NCI-H748 (cell line): Measurements from ENCODE around the gene TNFRSF12A.

Experiments used
- DNase-seq: peaks from one replicate; lab custom pipeline; 2025; ENCODE audit not compliant: unreplicated experiment; lab: John Stamatoyannopoulos, UW

Gene TNFRSF12A

GRCh38 chr16:3010510-3010909 lies 9.7 kb upstream of the TNFRSF12A start:
- DNase-seq: no peak

- DNase-seq: peak; percentile 76
Measured at GRCh38 chr16:3012246-3012645, 7.9 kb upstream of the TNFRSF12A start.

- peak; percentile 47 for DNase-seq
Measured at GRCh38 chr16:3012828-3013420, 7.2 kb upstream of the TNFRSF12A start, which contains the start of gene CLDN9. Gene CLDN9 (plus strand): TSS chr16:3012923. CDS start chr16:3013363, 440 bp downstream.

- no peak for DNase-seq
Measured at GRCh38 chr16:3013491-3013951, 6.6 kb upstream of the TNFRSF12A start.

GRCh38 chr16:3013998-3014690 lies 6.0 kb upstream of the TNFRSF12A start:
- no peak for DNase-seq

GRCh38 chr16:3014971-3015370 lies 5.2 kb upstream of the TNFRSF12A start:
- DNase-seq: no peak

- no peak for DNase-seq
Measured at GRCh38 chr16:3015865-3016521, 4.2 kb upstream of the TNFRSF12A start.

GRCh38 chr16:3017344-3017743 lies 2.8 kb upstream of the TNFRSF12A start:
- no peak for DNase-seq

GRCh38 chr16:3017794-3018506 lies 2.2 kb upstream of the TNFRSF12A start, which contains the start of gene CLDN6:
Gene CLDN6 (minus strand): TSS chr16:3018183. CDS start chr16:3016021, 2,162 bp downstream.
- peak; percentile 42 for DNase-seq

- DNase-seq: no peak
Measured at GRCh38 chr16:3019594-3020246, 448 bp upstream of the TNFRSF12A start.

- peak; percentile 56 for DNase-seq
Measured at GRCh38 chr16:3020604-3021448, 658 bp downstream of the TNFRSF12A start.

GRCh38 chr16:3021449-3022207 lies 1.5 kb downstream of the TNFRSF12A start:
- peak; percentile 56 for DNase-seq

- no peak for DNase-seq
Measured at GRCh38 chr16:3022208-3022683, 2.1 kb downstream of the TNFRSF12A start.

GRCh38 chr16:3022684-3023414 lies 2.7 kb downstream of the TNFRSF12A start:
- DNase-seq: no peak

- no peak for DNase-seq
Measured at GRCh38 chr16:3023415-3023668, 3.2 kb downstream of the TNFRSF12A start.

GRCh38 chr16:3023669-3024478 lies 3.7 kb downstream of the TNFRSF12A start, which contains the start of the genes HCFC1R1 and THOC6:
Gene HCFC1R1 (minus strand): TSS chr16:3023942. CDS start chr16:3023941, 1 bp downstream.
Gene THOC6 (plus strand): TSS chr16:3024035. CDS start chr16:3024327, 292 bp downstream.
- peak; percentile 96 for DNase-seq
